ENCODE results near the gene UNC5CL. TPM values are rescaled to one million over a fixed set of nuclear protein-coding genes. Genes with fewer than 3 reads are reported as not detected.
A peak's percentile ranks its signal among the peaks of the same experiment; 100 is the strongest.

UNC5CL gene
- 1.1 and 4.2 TPM in 2 replicates for total RNA-seq (2014; rRNA removed; shearing (Covaris generic))

- DNase-seq (ENCODE audit: low spot score): peak; percentile 84
Measured at GRCh38 chr6:41039060-41039998, at the start of gene UNC5CL. Gene UNC5CL (minus strand): TSS chr6:41039221. CDS start chr6:41035074, 4,147 bp downstream.

GRCh38 chr6:41088451-41088850, 49.4 kb upstream of the UNC5CL start:
- DNase-seq (ENCODE audit: low spot score): no peak

GRCh38 chr6:41085182-41085581, 46.2 kb upstream of the UNC5CL start:
- no peak for DNase-seq (ENCODE audit: low spot score)

GRCh38 chr6:41083072-41083471, 44.1 kb upstream of the UNC5CL start:
- no peak for DNase-seq (ENCODE audit: low spot score)

GRCh38 chr6:41080621-41081020, 41.6 kb upstream of the UNC5CL start:
- DNase-seq (ENCODE audit: low spot score): no peak

- DNase-seq (ENCODE audit: low spot score): no peak
Measured at GRCh38 chr6:41079080-41079479, 40.1 kb upstream of the UNC5CL start.

GRCh38 chr6:41078101-41078500, 39.1 kb upstream of the UNC5CL start:
- no peak for DNase-seq (ENCODE audit: low spot score)

- DNase-seq (ENCODE audit: low spot score): no peak
Measured at GRCh38 chr6:41077536-41077935, 38.5 kb upstream of the UNC5CL start.

- DNase-seq (ENCODE audit: low spot score): no peak
Measured at GRCh38 chr6:41075651-41076626, 36.9 kb upstream of the UNC5CL start.

- DNase-seq (ENCODE audit: low spot score): no peak
Measured at GRCh38 chr6:41074692-41075436, 35.8 kb upstream of the UNC5CL start.

- DNase-seq (ENCODE audit: low spot score): peak; percentile 41
Measured at GRCh38 chr6:41073968-41074691, 35.1 kb upstream of the UNC5CL start.

GRCh38 chr6:41073203-41073967, 34.4 kb upstream of the UNC5CL start:
- peak; percentile 88 for DNase-seq (ENCODE audit: low spot score)

- DNase-seq (ENCODE audit: low spot score): no peak
Measured at GRCh38 chr6:41072836-41073202, 33.8 kb upstream of the UNC5CL start, which contains the start of gene NFYA. Gene NFYA (plus strand): TSS chr6:41072974. CDS start chr6:41079090, 6,116 bp downstream.

GRCh38 chr6:41071923-41072835, 33.2 kb upstream of the UNC5CL start, which contains the start of gene OARD1:
Gene OARD1 (minus strand): TSS chr6:41072356. CDS start chr6:41071634, 722 bp downstream.
- DNase-seq (ENCODE audit: low spot score): peak; percentile 99

GRCh38 chr6:41071501-41071922, 32.5 kb upstream of the UNC5CL start:
- no peak for DNase-seq (ENCODE audit: low spot score)

- DNase-seq (ENCODE audit: low spot score): peak; percentile 85
Measured at GRCh38 chr6:41066867-41067304, 27.9 kb upstream of the UNC5CL start.

- DNase-seq (ENCODE audit: low spot score): no peak
Measured at GRCh38 chr6:41065550-41066026, 26.6 kb upstream of the UNC5CL start.

- DNase-seq (ENCODE audit: low spot score): no peak
Measured at GRCh38 chr6:41064841-41065240, 25.8 kb upstream of the UNC5CL start.

All from HT-29 (cell line).